ENCODE results near the gene DPEP2NB.

The DPEP2NB gene

GRCh38 chr16:68040506-68041288, 25.0 kb upstream of the DPEP2NB start:
- Histone ChIP-seq H3K27ac (ENCODE audit: poor library complexity, severe bottlenecking) (no peak overlapping the region), H3K36me3 (ENCODE audit: low read depth) (peaks cover 62% of the 10 kb centered on the region), H3K4me1 (ENCODE audit: insufficient read depth, poor library complexity, severe bottlenecking) (no peaks in the 10 kb centered on the region), H3K9me3 (ENCODE audit: severe bottlenecking) (no peaks in the 10 kb centered on the region), H3K4me3 (ENCODE audit: severe bottlenecking) (no peak overlapping the region), H3K27me3 (ENCODE audit: insufficient read depth, poor library complexity, severe bottlenecking) (no peaks in the 10 kb centered on the region)
- DNase-seq (ENCODE audit: low spot score) = peak; percentile 78
- peak; percentile 94 for ATAC-seq (ENCODE audit: low read depth)
- peak; percentile 92 for TF ChIP-seq CTCF (IDR thresholded peaks at IDR 0.05; ENCODE audit: poor library complexity, severe bottlenecking)

GRCh38 chr16:68037841-68038597, 22.3 kb upstream of the DPEP2NB start:
- Histone ChIP-seq H3K27ac (ENCODE audit: poor library complexity, severe bottlenecking) (no peak overlapping the region), H3K4me3 (ENCODE audit: severe bottlenecking) (no peak overlapping the region), H3K4me1 (ENCODE audit: insufficient read depth, poor library complexity, severe bottlenecking) (no peaks in the 10 kb centered on the region), H3K27me3 (ENCODE audit: insufficient read depth, poor library complexity, severe bottlenecking) (no peaks in the 10 kb centered on the region), H3K36me3 (ENCODE audit: low read depth) (peaks cover 49% of the 10 kb centered on the region), H3K9me3 (ENCODE audit: severe bottlenecking) (no peaks in the 10 kb centered on the region)
- no peak for TF ChIP-seq CTCF (IDR thresholded peaks at IDR 0.05; ENCODE audit: poor library complexity, severe bottlenecking)
- no peak for ATAC-seq (ENCODE audit: low read depth)
- no peak for DNase-seq (ENCODE audit: low spot score)

- Histone ChIP-seq H3K27ac (ENCODE audit: poor library complexity, severe bottlenecking) (no peak overlapping the region), H3K9me3 (ENCODE audit: severe bottlenecking) (no peaks in the 10 kb centered on the region), H3K4me1 (ENCODE audit: insufficient read depth, poor library complexity, severe bottlenecking) (peaks cover 8% of the 10 kb centered on the region), H3K4me3 (ENCODE audit: severe bottlenecking) (no peak overlapping the region), H3K27me3 (ENCODE audit: insufficient read depth, poor library complexity, severe bottlenecking) (no peaks in the 10 kb centered on the region), H3K36me3 (ENCODE audit: low read depth) (peaks cover 34% of the 10 kb centered on the region)
- DNase-seq (ENCODE audit: low spot score) = no peak
- no peak for TF ChIP-seq CTCF (IDR thresholded peaks at IDR 0.05; ENCODE audit: poor library complexity, severe bottlenecking)
- ATAC-seq (ENCODE audit: low read depth) = no peak
Observed at GRCh38 chr16:68035227-68035626, 19.5 kb upstream of the DPEP2NB start.

- H3K9me3 ChIP-seq (ENCODE audit: severe bottlenecking) = no peaks in the 10 kb centered on the region
- H3K4me1 ChIP-seq (ENCODE audit: insufficient read depth, poor library complexity, severe bottlenecking) = peaks cover 8% of the 10 kb centered on the region
- peaks cover 28% of the 10 kb centered on the region for H3K36me3 ChIP-seq (ENCODE audit: low read depth)
- H3K27ac ChIP-seq (ENCODE audit: poor library complexity, severe bottlenecking) = no peak overlapping the region
- DNase-seq (ENCODE audit: low spot score) (no peak), ATAC-seq (ENCODE audit: low read depth) (no peak)
- H3K4me3 ChIP-seq (ENCODE audit: severe bottlenecking) = no peak overlapping the region
- no peaks in the 10 kb centered on the region for H3K27me3 ChIP-seq (ENCODE audit: insufficient read depth, poor library complexity, severe bottlenecking)
- TF ChIP-seq CTCF (IDR thresholded peaks at IDR 0.05; ENCODE audit: poor library complexity, severe bottlenecking) = no peak
Observed at GRCh38 chr16:68033101-68033500, 17.4 kb upstream of the DPEP2NB start.

Data from RWPE2 (cell line).